Measurements from ENCODE around the gene HDGFL2. TPM values are rescaled to one million over a fixed set of nuclear protein-coding genes. Genes with fewer than 3 reads are reported as not detected.
A peak's percentile ranks its signal among the peaks of the same experiment; 100 is the strongest.

The HDGFL2 gene
- total RNA-seq (10 to 100 TPM; 20.5 to 39.0 (median 26.7) TPM), polyA plus RNA-seq (10 to 100 TPM; 32.9 to 40.9 TPM)
- long read RNA-seq, donor 1, transcript HDGFL2-208 (16 exons, 2,281 nt): major isoform, 32 of 83 reads
- long read RNA-seq, donor 1, transcript HDGFL2-210 (16 exons, 2,255 nt): minor isoform, 10 of 83 reads
- long read RNA-seq, donor 1, partial matches to known transcripts: 38 of 83 reads
- long read RNA-seq, donor 1, other reads (novel, unspliced or antisense): 3 of 83 reads
- long read RNA-seq, donor 2, transcript HDGFL2-208 (16 exons, 2,281 nt): major isoform, 35 of 97 reads
- long read RNA-seq, donor 2, transcript HDGFL2-210 (16 exons, 2,255 nt): minor isoform, 12 of 97 reads
- long read RNA-seq, donor 2, partial matches to known transcripts: 47 of 97 reads
- long read RNA-seq, donor 2, other reads (novel, unspliced or antisense): 3 of 97 reads
- long read RNA-seq, donor 3, partial matches to known transcripts: 4 of 6 reads
- long read RNA-seq, donor 3, other reads (novel, unspliced or antisense): 2 of 6 reads

- no peak for TF ChIP-seq CTCF (IDR thresholded peaks at IDR 0.05)
- peaks cover 0 to 25% (median 15%) of the 10 kb centered on the region in 9 donors for H3K36me3 ChIP-seq
- H3K9me3 ChIP-seq: no peaks in the 10 kb centered on the region
- peak within 1 kb of the TSS; percentile 84 to 100 (median 94) for H3K4me3 ChIP-seq
- ATAC-seq: peak in 1 of 8 donors; percentile 0
- intact Hi-C loops (cut with DNase I): no loop called here
- no peaks in the 10 kb centered on the region for H3K27me3 ChIP-seq
- DNase-seq: peak in 1 of 2 donors; percentile 98
- WGBS, 2 donors: 0 to 1% methylated on average over 53 to 71 of the region's 71 CpGs
- H3K27ac ChIP-seq: peak within 1 kb of the TSS; percentile 11 to 93 (median 87)
- H3K4me1 ChIP-seq: peaks cover 8 to 31% (median 25%) of the 10 kb centered on the region in 9 donors
These were observed at the start of gene HDGFL2 for GRCh38 chr19:4472174-4472974. Gene HDGFL2, plus strand, starts transcription at chr19:4472297. Its CDS starts 54 bp downstream, at chr19:4472351.

GRCh38 chr19:4423416-4424126 is 48.5 kb upstream of the HDGFL2 start:
- no peaks in the 10 kb centered on the region for H3K9me3 ChIP-seq
- no peak for TF ChIP-seq CTCF (IDR thresholded peaks at IDR 0.05)
- 91 to 92% methylated on average over 16 of the region's 16 CpGs for WGBS, 2 donors

GRCh38 chr19:4425537-4425936 is 46.6 kb upstream of the HDGFL2 start:
- Histone ChIP-seq H3K27me3 (no peaks in the 10 kb centered on the region), H3K36me3 (peaks cover 0 to 50% (median 8%) of the 10 kb centered on the region in 9 donors), H3K27ac (no peak overlapping the region), H3K4me3 (no peak overlapping the region), H3K4me1 (peaks cover 0 to 6% (median 0%) of the 10 kb centered on the region in 9 donors), H3K9me3 (no peaks in the 10 kb centered on the region)
- no peak for TF ChIP-seq CTCF (IDR thresholded peaks at IDR 0.05)
- no peak for ATAC-seq
- intact Hi-C loops (cut with DNase I): loop anchor here in 1 of 10 donors (10.0 kb wide), 1 partner anchor 199 kb away; no protein-coding TSS in a partner anchor
- WGBS, 2 donors: 93 to 98% methylated on average over 6 of the region's 6 CpGs
- no peak for DNase-seq

More at GRCh38 chr19:4423416-4424126, 48.5 kb upstream of the HDGFL2 start:
- ATAC-seq (no peak), DNase-seq (no peak)
- Histone ChIP-seq H3K27me3 (no peaks in the 10 kb centered on the region), H3K36me3 (peaks cover 0 to 37% (median 8%) of the 10 kb centered on the region in 9 donors), H3K27ac (no peak overlapping the region), H3K4me1 (peaks cover 0 to 9% (median 0%) of the 10 kb centered on the region in 9 donors), H3K4me3 (no peak overlapping the region)
- intact Hi-C loops (cut with DNase I): loop anchor here in 1 of 10 donors (10.0 kb wide), 1 partner anchor 201 kb away; no protein-coding TSS in a partner anchor

All from heart right ventricle (tissue), 16 donors.